HG03280 (cell line): ENCODE data around the gene ANP32E.
"Not testable (repeated sequence)": the region's sequence is repeated elsewhere in the genome, so short reads cannot be mapped to it uniquely, and the experiment has no call there.

Experiments used
- ATAC-seq: cut with Tn5 transposase; IDR thresholded peaks from one replicate; pipeline ENCODE4 v1.9.1; 2021; ENCODE audit warnings: mild to moderate bottlenecking, moderate library complexity; ENCODE audit not compliant: unreplicated experiment

Gene ANP32E

DNA sequence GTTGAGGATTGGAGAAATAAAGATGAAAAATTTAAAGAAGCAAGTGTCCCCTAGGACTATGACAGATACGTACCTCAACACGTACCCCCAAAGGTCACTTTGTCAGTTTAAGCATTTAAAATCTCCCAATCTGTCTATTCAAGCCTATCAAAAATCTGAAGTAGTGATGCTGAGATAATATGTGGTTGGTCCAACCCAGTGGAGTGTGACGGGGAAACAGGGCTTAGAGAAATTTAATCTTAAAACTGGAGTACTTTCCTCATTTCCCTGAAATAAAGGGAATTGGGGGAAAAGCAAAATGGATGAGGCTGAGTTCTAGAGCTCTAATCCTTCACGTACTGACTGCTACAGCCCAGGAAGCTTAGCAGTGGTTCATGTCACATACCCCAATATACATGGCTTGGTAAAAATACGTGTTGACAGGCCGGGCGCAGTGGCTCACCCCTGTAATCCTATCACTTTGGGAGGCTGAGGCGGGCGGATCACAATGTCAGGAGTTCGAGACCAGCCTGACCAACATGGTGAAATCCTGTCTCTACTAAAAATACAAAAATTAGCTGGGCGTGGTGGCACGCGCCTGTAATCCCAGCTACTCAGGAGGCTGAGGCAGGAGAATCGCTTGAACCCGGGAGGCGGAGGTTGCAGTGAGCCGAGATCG lies 21.7 kb downstream of the ANP32E start:
- ATAC-seq = not testable (repeated sequence)

DNA sequence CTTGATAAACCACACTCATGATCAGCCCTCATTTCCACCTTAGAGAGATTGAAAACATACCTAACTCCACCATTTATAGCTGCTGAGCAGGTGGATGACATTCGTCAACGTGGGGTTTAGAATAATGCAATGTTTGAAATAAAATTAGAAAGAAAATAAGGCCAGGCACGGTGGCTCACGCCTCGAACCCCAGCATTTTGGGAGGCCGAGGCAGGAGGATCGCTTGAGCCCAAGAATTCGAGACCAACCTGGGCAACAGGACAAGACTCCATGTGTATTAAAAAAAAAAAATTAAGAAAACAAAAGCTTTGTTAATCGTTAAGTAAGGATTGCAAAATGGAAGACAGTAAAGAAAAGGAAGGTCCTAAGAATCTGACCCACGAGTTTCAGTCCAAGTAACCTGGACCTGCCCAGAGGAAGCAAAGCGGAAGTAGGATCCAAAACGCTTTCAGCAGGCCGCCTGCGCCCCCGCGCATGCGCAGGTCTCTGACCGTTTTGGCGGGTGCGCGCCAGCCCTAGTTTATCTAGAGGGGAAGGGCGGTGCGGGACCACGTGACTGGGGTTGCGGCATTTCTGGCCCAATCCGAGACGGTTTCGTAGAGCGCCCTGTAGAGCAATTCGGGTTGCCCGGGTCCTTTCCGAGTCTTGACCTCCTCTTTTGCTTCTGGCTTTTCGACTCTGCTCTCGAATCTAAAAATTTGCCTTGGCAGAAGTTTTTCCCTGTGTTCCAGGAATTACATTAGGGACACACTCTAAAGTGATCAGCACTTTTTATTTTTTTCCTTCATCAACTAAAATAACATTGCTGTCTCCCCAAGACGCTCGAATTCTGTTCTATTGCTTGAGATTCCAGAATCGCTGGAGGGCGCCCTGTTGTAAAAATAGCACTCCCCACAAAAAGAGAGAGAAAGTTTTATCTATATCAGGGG lies 22.5 kb downstream of the ANP32E start:
- peak; percentile 94 for ATAC-seq

DNA sequence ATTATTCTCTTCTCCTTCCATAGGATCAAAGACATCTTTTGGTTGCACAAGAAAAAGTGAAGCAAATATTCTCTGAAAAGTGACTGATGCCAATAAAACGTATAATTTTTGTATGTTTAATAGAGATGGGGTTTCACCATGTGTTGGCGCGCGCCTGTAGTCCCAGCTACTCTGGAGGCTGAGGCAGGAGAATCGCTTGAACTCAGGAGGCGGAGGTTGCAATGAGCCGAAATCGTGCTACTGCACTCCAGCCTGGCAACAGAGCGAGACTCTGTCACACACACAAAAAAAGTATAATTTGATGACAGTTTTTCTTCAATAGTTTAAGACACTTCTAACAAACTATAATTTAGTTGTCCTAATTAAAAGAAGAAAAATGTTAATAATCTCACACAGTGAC lies 23.8 kb downstream of the ANP32E start:
- no peak for ATAC-seq

DNA sequence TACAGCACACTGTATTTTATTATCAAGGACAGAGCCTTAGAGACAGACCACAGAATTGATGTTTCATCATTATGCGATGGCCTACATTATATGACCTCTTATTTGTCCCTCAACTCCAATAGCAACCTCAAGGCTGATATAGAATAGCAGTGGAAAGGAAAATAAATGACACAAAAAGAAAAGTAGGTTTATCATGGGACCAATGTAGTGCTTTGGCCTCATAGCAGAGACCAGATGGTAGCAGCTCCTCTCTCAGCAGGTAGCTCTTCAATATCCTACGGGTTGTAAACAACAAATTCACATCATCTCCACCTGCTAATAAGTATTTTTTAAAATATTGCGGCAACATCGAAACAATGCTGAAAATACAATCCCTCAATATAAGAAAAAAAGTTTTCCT lies 25.2 kb downstream of the ANP32E start:
- ATAC-seq = no peak

DNA sequence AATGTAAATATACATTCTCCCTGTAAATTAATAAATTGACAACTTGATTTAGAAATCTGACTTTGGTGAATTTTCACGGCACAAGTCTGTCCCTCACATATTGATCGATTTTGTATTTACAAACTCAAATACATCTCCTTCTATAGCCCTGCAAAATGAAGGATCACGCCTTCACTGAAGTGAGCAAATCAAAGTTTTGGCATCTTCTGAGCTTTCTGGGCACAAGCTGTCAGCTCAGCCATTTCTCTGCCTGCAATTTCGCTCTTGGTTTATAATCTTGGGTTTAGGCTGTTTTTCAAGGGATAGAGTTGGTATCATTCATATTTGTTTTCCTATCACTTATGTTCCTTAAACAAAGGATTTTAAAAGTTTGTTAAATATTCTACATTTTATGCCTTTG lies 25.8 kb downstream of the ANP32E start:
- ATAC-seq = no peak

DNA sequence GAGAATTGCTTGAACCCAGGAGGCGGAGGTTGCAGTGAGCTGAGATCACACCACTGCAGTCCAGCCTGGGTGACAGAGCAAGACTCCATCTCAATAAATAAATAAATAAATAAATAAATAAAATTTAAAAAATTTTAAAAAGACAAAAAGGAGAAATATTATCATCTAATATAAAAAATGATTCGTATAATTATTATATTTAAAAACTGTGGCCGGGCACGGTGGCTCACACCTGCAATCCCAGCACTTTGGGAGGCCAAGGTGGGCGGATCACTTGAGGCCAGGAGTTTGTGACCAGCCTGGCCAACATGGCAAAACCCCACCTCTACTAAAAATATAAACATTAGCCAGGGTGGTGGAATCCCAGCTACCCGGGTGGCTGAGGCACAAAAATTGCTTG lies 27.5 kb downstream of the ANP32E start:
- ATAC-seq = not testable (repeated sequence)

DNA sequence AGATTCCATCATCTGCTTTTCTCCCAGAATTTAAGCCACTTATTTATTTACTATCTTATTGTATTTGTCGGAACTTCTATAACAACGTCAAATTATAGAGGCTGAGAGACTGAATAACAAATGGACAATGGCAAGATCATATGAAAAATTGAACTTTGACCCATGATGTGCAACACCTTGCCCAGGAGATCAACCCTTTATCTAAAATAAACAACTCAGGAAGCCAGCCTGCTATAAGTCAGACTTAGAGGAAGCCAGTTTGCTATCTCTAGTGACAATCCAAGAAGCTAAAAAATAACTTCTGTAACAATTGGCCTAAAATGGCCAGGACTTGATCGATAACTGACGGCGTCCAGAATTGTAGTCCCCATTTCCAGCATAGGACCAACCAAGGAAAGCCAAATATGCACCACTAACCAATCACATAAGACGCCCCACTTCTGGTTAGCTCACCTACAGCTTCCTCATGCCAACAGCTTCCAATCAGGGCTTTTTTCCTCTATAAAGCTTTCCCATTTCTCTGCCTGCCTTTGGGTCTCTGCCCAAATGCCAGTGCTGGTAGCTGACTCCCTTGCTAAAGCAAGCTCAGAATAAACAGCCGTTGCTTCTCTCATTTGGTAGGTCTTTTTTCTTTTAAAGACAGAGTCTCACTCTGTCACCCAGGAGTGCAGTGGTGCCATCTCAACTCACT lies 28.5 kb downstream of the ANP32E start:
- ATAC-seq = no peak

DNA sequence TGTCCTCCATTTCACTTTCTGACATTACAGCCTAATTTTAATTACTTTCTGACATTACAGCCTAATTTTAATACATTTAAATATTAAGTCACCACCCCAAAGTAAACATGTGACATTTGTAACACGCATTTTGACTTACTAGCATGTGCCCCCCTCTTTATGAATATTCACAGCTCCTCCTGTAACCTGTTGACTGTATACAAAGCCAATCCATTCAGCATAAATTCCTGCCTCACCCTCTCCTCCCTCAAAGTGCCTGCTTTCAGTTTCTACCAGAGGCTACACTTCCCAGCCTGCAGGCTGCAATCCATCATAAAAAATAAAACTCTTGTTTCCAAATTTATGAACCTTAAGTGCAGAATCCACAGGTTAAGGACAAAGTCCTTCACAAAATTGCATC lies 39.5 kb downstream of the ANP32E start:
- ATAC-seq = no peak

DNA sequence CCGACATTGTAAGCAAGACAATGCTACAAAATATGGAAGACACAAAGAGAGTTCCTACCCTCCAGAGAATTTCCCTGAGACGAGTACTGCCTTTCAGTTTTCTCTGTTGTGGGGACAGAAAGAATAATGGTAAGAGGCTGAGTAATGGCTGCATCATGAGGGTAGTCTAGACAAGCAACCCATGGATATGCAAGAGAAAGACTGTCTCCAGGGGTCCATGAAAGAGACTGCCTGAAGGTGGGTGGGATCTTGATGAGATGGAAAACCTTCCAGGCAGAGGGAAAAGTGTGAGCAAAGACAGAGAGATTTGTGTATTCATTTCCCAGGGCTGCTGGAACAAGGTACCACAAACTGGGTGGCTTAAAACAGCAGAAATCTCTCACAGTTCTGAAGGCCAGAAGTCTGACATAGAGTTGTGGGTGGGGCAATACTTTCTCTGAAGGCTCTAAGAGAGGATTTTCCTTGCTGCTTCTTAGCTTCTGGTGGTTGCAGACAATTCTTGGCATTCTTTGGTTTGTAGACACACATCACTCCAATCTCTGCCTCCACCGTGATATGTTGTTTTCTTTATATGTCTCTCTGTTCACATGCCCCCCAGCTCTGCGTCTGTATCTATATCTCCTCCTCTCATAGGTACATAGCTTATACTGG lies 41.4 kb downstream of the ANP32E start:
- no peak for ATAC-seq

DNA sequence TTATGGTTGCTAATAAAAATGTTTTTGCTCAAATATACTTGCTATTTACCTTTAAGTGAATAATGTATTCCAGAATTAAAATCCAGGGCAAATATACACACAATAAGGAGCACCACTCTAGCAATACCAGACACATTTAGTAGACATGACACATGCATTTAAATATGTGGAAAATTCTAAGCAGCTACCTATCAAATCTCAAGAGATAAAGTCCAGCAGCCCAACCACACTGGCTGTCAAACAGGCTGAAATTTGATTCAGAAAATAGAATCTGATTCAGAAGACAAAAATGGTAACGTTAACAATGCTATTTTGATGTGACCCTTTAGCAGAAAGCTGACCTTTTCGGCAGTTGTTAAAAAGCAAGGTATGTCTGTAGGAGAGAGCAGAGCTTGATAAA lies 43.9 kb downstream of the ANP32E start:
- ATAC-seq = no peak

DNA sequence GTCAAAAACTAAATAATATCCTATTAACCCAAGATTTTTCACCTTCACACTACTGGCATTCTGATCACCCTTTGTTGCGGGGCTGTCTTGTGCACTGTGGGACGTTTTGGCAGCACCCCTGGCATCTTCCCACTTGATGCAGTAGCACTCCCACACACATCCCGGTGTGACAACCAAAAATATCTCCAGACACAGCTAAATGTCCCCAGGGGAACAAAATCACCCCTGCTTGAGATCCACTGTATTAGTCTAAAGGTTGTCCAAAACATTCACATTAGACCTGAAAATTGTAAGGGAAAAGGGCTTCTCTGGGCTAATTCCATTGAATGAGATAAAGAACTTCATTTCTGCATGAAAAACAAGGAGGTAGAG lies 48.4 kb downstream of the ANP32E start:
- ATAC-seq = no peak

DNA sequence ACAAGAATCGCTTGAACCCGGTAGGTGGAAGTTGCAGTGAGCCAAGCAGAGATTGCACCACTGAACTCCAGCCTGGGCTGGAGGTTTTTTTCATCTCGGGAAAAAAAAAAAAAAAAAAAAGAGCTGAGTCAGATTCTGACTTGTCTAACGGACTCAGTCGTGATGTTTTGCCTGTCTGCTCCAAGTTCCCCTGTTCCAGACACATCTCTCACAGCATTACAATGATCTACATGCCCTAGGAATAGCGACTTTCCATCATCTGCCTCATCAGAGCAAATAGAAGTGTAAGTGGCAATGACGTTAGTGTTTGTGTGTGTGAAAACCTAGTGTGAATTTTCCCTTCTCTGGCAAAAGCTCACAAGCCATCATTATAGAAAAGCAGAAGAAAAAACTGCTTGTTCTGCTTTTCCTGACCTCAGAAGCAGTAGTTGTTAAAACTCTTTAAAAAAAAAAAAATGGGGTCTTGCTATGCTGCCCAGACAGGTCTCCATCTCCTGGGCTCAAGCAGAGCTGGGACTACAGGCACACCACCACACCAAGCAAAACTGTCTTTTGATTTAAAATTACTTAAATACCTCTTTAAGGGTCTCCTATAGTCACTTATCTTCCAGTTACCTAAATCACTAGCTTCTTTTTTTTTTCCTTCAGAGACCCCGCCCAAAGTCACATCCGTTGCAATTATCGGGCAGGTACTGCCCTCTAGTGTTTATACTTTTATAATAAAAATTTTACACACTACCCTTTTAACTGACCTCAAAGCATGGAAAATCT lies 48.9 kb downstream of the ANP32E start:
- no peak for ATAC-seq

DNA sequence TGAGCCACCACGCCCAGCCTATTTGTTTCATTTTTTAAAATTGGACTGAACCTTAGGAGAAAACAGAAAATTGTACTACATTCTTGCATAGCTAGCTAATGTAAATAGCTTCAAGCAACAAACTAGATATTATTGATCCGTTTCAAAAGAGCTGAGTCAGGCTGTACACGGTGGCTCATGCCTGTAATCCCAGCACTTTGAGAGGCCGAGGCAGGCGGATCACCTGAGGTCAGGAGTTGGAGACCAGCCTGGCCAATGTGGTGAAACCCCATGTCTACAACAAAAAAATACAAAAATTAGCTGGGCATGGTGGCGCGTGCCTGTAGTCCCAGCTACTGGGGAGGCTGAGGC lies 49.5 kb downstream of the ANP32E start:
- ATAC-seq = not testable (repeated sequence)

DNA sequence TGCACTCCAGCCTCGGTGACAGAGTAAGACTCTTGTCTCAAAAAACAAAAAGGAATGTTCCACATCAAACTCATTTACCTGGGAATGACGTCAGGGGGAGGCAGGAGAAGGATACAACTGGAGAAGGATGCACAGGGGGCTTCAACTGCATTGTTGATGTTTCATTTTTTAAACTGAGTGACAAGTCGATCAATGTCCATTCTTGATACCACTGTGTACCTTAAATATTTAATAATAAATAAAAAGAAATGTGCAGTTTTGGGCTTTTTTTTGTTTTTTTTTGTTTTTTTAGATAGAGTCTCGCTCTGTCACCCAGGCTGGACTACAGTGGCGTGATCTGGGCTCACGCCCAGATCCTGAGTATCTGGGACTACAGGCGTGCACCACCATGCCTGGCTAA lies 50.4 kb downstream of the ANP32E start:
- ATAC-seq = no peak

DNA sequence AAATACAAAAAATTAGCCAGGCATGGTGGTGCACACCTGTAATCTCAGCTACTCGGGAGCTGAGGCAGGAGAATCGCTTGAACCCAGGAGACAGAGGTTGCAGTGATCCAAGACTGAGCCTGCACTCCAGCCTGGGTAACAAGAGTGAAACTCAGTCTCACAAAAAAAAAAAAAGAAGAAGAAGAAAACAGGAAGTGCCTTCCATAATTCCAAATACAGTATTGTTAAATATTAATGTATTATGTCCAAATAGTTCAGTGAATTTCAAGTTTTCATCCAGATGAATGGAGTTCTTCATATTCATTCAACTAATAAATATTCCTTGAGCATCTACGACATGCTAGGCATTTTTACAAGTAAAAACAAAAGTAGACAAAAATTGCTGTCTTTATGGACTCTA lies 52.9 kb downstream of the ANP32E start:
- ATAC-seq = no peak

DNA sequence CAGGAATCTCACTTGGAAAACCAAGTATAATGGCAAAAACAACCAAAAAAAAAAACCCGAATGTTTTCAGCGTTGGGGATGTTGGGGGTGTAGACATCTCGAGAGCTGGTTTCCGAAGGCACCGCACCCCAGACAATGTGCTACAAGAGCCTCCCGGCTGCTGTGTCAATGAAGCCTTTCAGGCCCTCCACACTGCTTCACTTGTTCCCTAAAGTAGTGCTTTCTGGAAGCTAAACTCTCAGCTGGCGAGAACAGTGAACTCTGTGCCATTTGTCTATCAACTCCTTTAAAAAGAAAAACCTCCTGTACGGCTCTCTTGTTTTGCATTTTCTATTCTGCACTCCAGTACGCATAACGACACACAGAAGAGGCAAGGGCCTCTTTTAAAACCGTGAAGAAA lies 53.7 kb downstream of the ANP32E start:
- no peak for ATAC-seq

DNA sequence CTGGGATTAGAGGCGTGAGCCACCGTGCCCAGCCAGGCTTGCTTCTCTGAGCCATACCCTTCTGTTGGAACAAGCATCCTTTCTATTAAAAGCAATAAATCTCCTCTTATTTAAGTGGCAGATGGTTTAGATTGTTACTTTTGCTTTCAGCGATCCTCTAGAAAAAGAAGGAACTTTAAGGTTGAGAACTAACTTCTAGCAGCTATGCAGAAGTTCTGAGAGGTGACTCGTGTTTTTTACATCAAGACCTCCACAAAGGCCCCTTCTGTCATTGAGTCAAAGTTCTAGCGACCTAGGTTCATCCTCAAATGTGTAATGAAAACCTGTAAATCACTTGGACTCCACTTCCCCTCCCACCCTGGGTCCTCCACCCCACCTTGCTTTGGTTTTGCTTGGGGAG lies 55.4 kb downstream of the ANP32E start:
- no peak for ATAC-seq

DNA sequence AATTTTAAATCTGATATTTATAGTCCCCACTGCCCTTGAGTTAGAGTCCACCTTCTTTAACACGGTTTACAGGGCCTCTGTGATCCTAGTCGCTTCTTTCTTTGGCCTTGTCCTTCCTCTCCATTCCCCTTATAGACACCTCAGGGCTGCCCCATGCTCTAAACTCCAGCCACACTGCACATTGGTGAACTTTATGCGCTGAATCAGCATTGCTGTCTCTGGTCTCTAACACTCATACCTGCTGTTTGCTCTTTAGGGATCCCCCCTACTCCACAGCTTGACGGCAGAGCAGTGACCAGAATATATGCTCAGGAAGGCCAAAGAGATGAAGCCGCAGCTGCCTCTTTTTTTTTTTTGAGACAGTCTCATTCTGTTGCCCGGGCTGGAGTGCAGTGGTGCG lies 56.0 kb downstream of the ANP32E start:
- ATAC-seq = no peak

DNA sequence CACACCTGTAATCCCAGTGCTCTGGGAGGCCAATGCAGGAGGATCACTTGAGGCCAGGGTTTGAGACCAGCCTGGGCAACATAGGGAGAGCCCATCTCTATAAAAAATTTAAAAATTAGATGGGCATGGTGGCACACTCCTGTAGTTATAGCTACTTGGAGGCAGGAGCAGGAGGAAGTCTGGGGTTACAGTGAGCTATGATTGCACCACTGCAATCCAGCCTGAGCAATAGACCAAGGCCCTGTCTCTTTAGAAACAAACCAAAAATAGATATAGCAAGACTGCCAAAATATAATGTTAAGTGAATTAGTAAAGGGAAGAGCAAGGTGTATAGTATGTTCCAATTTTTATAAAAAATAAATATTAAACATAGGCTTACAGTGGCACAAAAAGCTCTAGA lies 57.4 kb downstream of the ANP32E start:
- ATAC-seq = no peak

DNA sequence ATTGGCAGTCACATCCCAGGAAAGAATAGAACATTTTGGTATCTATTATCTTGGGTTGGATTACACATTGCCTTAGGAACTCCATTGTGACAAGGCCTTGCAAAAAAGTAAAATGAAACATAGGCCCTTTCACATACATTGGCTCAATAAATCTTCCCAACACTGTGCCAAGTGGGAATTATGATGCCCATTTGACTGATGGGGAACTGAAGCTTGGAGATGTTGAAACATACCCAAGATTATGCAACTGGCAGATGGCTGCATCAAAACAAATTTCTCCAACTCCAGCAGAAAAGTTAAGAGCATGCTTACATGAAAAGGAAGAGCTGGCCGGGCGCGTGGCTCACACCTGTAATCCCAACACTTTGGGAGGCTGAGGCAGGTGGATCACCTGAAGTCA lies 59.3 kb downstream of the ANP32E start:
- ATAC-seq = no peak

DNA sequence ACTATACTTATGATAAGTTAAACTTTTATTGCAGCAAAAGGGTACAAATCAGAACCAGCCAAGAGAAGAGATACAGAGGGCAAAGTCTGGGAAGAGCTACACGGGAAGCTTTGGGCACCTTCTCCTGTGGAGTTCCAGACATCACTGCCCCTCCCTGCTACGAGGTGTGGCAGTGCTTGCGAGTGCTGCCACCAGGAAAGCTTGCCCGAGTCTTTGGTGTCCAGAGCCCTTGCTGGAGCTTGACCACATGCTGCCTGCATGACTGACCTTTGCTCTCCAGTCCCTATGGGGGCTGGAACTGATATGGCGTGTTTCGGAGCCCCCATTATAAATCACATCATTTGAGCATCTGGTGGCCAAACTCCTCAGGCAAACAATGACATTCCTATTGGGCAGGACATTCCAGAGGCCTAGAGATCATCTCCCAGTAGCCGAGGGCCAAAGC lies 62.7 kb downstream of the ANP32E start:
- ATAC-seq = no peak
